BE2C (cell line): Measurements from ENCODE around the gene MEGF11.

Experiments
- DNase-seq: peaks from one replicate; pipeline ENCODE4 v3.0.0-alpha.2; 2020
- H3K27me3 ChIP-seq: fragments of 250-450 bp; sonication (Bioruptor Pico); 2 replicates; pipeline ENCODE4 v1.5.1; 2020; ENCODE audit warnings: mild to moderate bottlenecking
- H3K36me3 ChIP-seq: fragments of 250-450 bp; sonication (Bioruptor Pico); 2 replicates; pipeline ENCODE4 v1.5.1; 2020; ENCODE audit warnings: mild to moderate bottlenecking
- H3K4me1 ChIP-seq: fragments of 250-450 bp; sonication (Bioruptor Pico); 2 replicates; pipeline ENCODE4 v1.5.1; 2020
- H3K4me3 ChIP-seq: 2 replicates; pipeline ENCODE4 v1.5.1; 2011; ENCODE audit warnings: low read depth, low read length
- H3K9me3 ChIP-seq: fragments of 250-450 bp; sonication (Bioruptor Pico); 2 replicates; pipeline ENCODE4 v1.5.1; 2020
- CTCF ChIP-seq: IDR thresholded peaks from 2 replicates; pipeline ENCODE4 v1.5.1; 2012; ENCODE audit warnings: mild to moderate bottlenecking, low read depth, low read length

The MEGF11 gene

GRCh38 chr15:66169625-66170024 is 83.9 kb downstream of the MEGF11 start:
- TF ChIP-seq CTCF = no peak
- Histone ChIP-seq H3K36me3 (no peaks in the 10 kb centered on the region), H3K9me3 (no peaks in the 10 kb centered on the region), H3K4me1 (peaks cover 8% of the 10 kb centered on the region), H3K27me3 (no peaks in the 10 kb centered on the region), H3K4me3 (no peak overlapping the region)
- no peak for DNase-seq

- DNase-seq = no peak
- Histone ChIP-seq H3K4me1 (peaks cover 8% of the 10 kb centered on the region), H3K36me3 (no peaks in the 10 kb centered on the region), H3K9me3 (no peaks in the 10 kb centered on the region), H3K27me3 (no peaks in the 10 kb centered on the region), H3K4me3 (no peak overlapping the region)
- TF ChIP-seq CTCF = no peak
Observed at GRCh38 chr15:66169023-66169422, 84.5 kb downstream of the MEGF11 start.

- Histone ChIP-seq H3K27me3 (no peaks in the 10 kb centered on the region), H3K4me3 (no peak overlapping the region), H3K4me1 (peaks cover 8% of the 10 kb centered on the region), H3K9me3 (no peaks in the 10 kb centered on the region), H3K36me3 (no peaks in the 10 kb centered on the region)
- no peak for TF ChIP-seq CTCF
- DNase-seq = no peak
Observed at GRCh38 chr15:66167854-66168253, 85.7 kb downstream of the MEGF11 start.

GRCh38 chr15:66165856-66166255 is 87.7 kb downstream of the MEGF11 start:
- peaks cover 8% of the 10 kb centered on the region for H3K4me1 ChIP-seq
- no peak overlapping the region for H3K4me3 ChIP-seq
- no peak for DNase-seq
- TF ChIP-seq CTCF = no peak
- H3K27me3 ChIP-seq = no peaks in the 10 kb centered on the region
- H3K36me3 ChIP-seq = no peaks in the 10 kb centered on the region
- no peaks in the 10 kb centered on the region for H3K9me3 ChIP-seq

- Histone ChIP-seq H3K36me3 (no peaks in the 10 kb centered on the region), H3K27me3 (no peaks in the 10 kb centered on the region), H3K9me3 (no peaks in the 10 kb centered on the region), H3K4me1 (peaks cover 8% of the 10 kb centered on the region), H3K4me3 (no peak overlapping the region)
- DNase-seq = no peak
- no peak for TF ChIP-seq CTCF
Observed at GRCh38 chr15:66164788-66165187, 88.8 kb downstream of the MEGF11 start.

- no peaks in the 10 kb centered on the region for H3K36me3 ChIP-seq
Observed at GRCh38 chr15:66163553-66163952, 90.0 kb downstream of the MEGF11 start.

More at GRCh38 chr15:66163553-66163952, 90.0 kb downstream of the MEGF11 start:
- Histone ChIP-seq H3K9me3 (no peaks in the 10 kb centered on the region), H3K4me3 (no peak overlapping the region), H3K4me1 (peaks cover 8% of the 10 kb centered on the region), H3K27me3 (no peaks in the 10 kb centered on the region)
- TF ChIP-seq CTCF = no peak
- no peak for DNase-seq
